Transverse colon (tissue), 4 donors: Measurements from ENCODE around the gene PHACTR3.

ENCODE experiments used
- CTCF ChIP-seq, 5 experiments: fragments of 200-600 bp in 3 of 5; fragments of 450-650 bp in 2 of 5; sonication (generic) in 3 of 5; IDR thresholded peaks; 1 replicate in 2 of 5; 2 replicates in 3 of 5; pipeline ENCODE4 v1.5.1; 2016 to 2017; ENCODE audit warnings: antibody characterized with exemption in 5 of 5, inconsistent platforms in 3 of 5, mild to moderate bottlenecking in 2 of 5, moderate library complexity in 1 of 5
- EP300 ChIP-seq: sonication (generic); formaldehyde crosslinking; IDR thresholded peaks from one replicate; pipeline ENCODE4 v1.6.1; 2017; ENCODE audit warnings: antibody characterized with exemption, low read depth
- POLR2AphosphoS5 ChIP-seq, 3 donors: sonication (generic); formaldehyde crosslinking; IDR thresholded peaks; one replicate each; pipeline ENCODE4 v1.6.1; 2016; ENCODE audit warnings: antibody characterized with exemption in 3 of 3

GRCh38 chr20:59812286-59813125, 208.2 kb downstream of the PHACTR3 start:
- TF ChIP-seq CTCF (IDR thresholded peaks at IDR 0.05) (no peak), POLR2AphosphoS5 (IDR thresholded peaks at IDR 0.05) (no peak), EP300 (no peak)
